ENCODE data around the gene GRIP1. TPM values are rescaled to one million over a fixed set of nuclear protein-coding genes. Genes with fewer than 3 reads are reported as not detected.

GRIP1 gene
- total and polyA plus RNA-seq, 10 of the 15 experiments (the other 5 are each of a cell fraction or from before 2014, with no cell fraction given), result 0.05 to 0.85 (median 0.50) TPM; not detected in 7

DNA sequence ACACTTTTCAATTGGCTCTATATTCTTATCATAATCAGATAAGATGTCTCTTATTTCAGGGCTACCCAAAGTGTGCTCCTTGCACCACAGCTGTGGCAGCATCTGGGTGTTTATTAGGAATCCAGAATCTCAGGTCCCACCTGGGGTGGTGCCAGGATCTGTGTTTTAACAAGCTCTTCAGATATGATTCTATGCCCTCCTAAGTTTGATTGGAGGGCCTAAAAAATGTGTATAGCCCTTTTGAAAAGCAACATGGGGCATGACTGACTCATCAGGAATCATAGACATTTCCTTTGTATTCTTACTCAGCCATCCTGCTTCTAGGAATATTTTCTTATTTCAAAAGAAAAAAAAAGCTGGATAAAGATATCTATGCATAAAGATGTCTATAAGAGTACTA lies 273.5 kb downstream of the GRIP1 start:
- CTCF ChIA-PET, result interaction anchor here (0.7 to 2.5 kb wide), 4 partner anchors 9 to 260 kb away, joined by 3 to 7 read pairs (median 4); no protein-coding TSS in a partner anchor
- no peak overlapping the region for H3K9ac ChIP-seq (ENCODE audit: control insufficient read depth, insufficient read depth, low read length)
- no peak overlapping the region for H3K27ac ChIP-seq (ENCODE audit: control insufficient read depth, insufficient read depth)
- no peak for DNase-seq (ENCODE audit: low read depth, low spot score)
- H2AFZ ChIP-seq (ENCODE audit: control insufficient read depth, low read depth, low read length), result no peak overlapping the region
- intact Hi-C loops (cut with micrococcal nuclease; ENCODE audit: unreplicated experiment) (loop anchor here (5.0 to 10.0 kb wide), 3 partner anchors 289 to 1098 kb away; no protein-coding TSS in a partner anchor), in situ Hi-C loops (cut with MboI) (loop anchor here (5.0 kb wide), 1 partner anchor 138 kb away; no protein-coding TSS in a partner anchor)
- H3K9me3 ChIP-seq (replicated peaks; ENCODE audit: control insufficient read depth, insufficient read depth, low read length), result no peaks in the 10 kb centered on the region
- H3K4me3 ChIP-seq, result no peak overlapping the region
- no peaks in the 10 kb centered on the region for H3K27me3 ChIP-seq (replicated peaks in 1 of 2; ENCODE audit: control insufficient read depth in 2 of 2, insufficient read depth in 2 of 2, low read length in 1 of 2)
- SMC1A ChIA-PET (ENCODE audit: uncharacterized antibody, unreplicated experiment), result interaction anchor here (1.2 to 2.3 kb wide), 2 partner anchors 133 to 135 kb away, joined by 4 to 11 read pairs; no protein-coding TSS in a partner anchor
- ATAC-seq, result no peak
- RAD21 ChIA-PET (ENCODE audit: unreplicated experiment), result no interaction called here
- H3K36me3 ChIP-seq (ENCODE audit: control insufficient read depth in 2 of 2, insufficient read depth in 2 of 2, low read length in 1 of 2), result no peaks in the 10 kb centered on the region
- H3K79me2 ChIP-seq (ENCODE audit: control insufficient read depth, insufficient read depth, low read length), result no peaks in the 10 kb centered on the region
- no peak overlapping the region for H3K4me2 ChIP-seq (ENCODE audit: control insufficient read depth, insufficient read depth)
- POLR2A ChIA-PET, result no interaction called here
- no peaks in the 10 kb centered on the region for H3K4me1 ChIP-seq (ENCODE audit: control insufficient read depth, insufficient read depth, low read length)
- no peaks in the 10 kb centered on the region for H4K20me1 ChIP-seq (ENCODE audit: control insufficient read depth, insufficient read depth)
- no TSS peak for BruUV-seq (replicated peaks)
- FAIRE-seq, result no peak
- TF ChIP-seq BRCA1 (IDR thresholded peaks at IDR 0.05; ENCODE audit: low read depth, low read length) (no peak), KDM1A (IDR thresholded peaks at IDR 0.05; ENCODE audit: borderline replicate concordance) (no peak)
- TF ChIP-seq, protein P1, sequence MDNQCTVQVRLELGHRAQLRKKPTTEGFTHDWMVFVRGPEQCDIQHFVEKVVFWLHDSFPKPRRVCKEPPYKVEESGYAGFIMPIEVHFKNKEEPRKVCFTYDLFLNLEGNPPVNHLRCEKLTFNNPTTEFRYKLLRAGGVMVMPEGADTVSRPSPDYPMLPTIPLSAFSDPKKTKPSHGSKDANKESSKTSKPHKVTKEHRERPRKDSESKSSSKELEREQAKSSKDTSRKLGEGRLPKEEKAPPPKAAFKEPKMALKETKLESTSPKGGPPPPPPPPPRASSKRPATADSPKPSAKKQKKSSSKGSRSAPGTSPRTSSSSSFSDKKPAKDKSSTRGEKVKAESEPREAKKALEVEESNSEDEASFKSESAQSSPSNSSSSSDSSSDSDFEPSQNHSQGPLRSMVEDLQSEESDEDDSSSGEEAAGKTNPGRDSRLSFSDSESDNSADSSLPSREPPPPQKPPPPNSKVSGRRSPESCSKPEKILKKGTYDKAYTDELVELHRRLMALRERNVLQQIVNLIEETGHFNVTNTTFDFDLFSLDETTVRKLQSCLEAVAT (IDR thresholded peaks at IDR 0.05), result no peak

DNA sequence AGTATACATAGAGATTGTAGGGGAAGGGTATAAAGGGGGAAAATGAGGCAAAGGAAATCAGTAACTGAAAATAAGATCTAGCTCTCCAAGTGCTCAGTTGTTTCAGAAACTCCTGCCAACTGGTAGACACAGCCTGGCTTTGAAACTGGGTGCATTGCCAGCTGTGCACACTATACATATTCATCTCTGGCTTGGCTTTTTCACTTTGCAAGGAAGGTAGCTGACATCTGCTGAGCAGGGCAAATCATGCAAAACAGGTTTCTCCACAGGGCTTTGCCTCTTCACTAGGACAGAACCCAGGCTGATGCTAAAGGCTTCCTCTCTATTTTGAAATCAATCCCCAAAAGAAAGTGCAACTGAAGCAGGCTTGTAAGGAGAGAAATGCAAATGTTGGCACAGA lies 275.1 kb downstream of the GRIP1 start:
- no peak for TF ChIP-seq YY1 (IDR thresholded peaks at IDR 0.05; ENCODE audit: low read depth, low read length)
- TF ChIP-seq NFYB (IDR thresholded peaks at IDR 0.05; ENCODE audit: insufficient read depth, low read depth, low read length), result no peak
- no peak for TF ChIP-seq SMARCA5 (IDR thresholded peaks at IDR 0.05)
- H3K27ac ChIP-seq (ENCODE audit: control insufficient read depth, insufficient read depth), result no peak overlapping the region
- intact Hi-C loops (cut with micrococcal nuclease; ENCODE audit: unreplicated experiment), result loop anchor here (10.0 kb wide), 1 partner anchor 291 kb away; no protein-coding TSS in a partner anchor
- DNase-seq (ENCODE audit: low read depth, low spot score) (no peak), FAIRE-seq (no peak), ATAC-seq (no peak)
- H3K36me3 ChIP-seq (ENCODE audit: control insufficient read depth in 2 of 2, insufficient read depth in 2 of 2, low read length in 1 of 2), result no peaks in the 10 kb centered on the region
- no peaks in the 10 kb centered on the region for H3K27me3 ChIP-seq (replicated peaks in 1 of 2; ENCODE audit: control insufficient read depth in 2 of 2, insufficient read depth in 2 of 2, low read length in 1 of 2)
- RAD21 ChIA-PET (ENCODE audit: unreplicated experiment), result interaction anchor here (0.5 kb wide), 1 partner anchor 713 kb away, joined by 3 read pairs; no protein-coding TSS in a partner anchor
- SMC1A ChIA-PET (ENCODE audit: uncharacterized antibody, unreplicated experiment), result interaction anchor here (0.8 to 2.0 kb wide), 2 partner anchors 134 to 296 kb away, joined by 4 to 12 read pairs; no protein-coding TSS in a partner anchor
- no peaks in the 10 kb centered on the region for H3K9me3 ChIP-seq (replicated peaks; ENCODE audit: control insufficient read depth, insufficient read depth, low read length)
- H2AFZ ChIP-seq (ENCODE audit: control insufficient read depth, low read depth, low read length), result no peak overlapping the region
- no TSS peak for BruUV-seq (replicated peaks)
- CTCF ChIA-PET, result no interaction called here
- H3K9ac ChIP-seq (ENCODE audit: control insufficient read depth, insufficient read depth, low read length), result no peak overlapping the region
- no peak overlapping the region for H3K4me3 ChIP-seq
- POLR2A ChIA-PET, result no interaction called here
- H3K4me2 ChIP-seq (ENCODE audit: control insufficient read depth, insufficient read depth), result no peak overlapping the region
- no peaks in the 10 kb centered on the region for H3K4me1 ChIP-seq (ENCODE audit: control insufficient read depth, insufficient read depth, low read length)
- H4K20me1 ChIP-seq (ENCODE audit: control insufficient read depth, insufficient read depth), result no peaks in the 10 kb centered on the region
- H3K79me2 ChIP-seq (ENCODE audit: control insufficient read depth, insufficient read depth, low read length), result no peaks in the 10 kb centered on the region
- in situ Hi-C loops (cut with MboI), result no loop called here

All from GM12878 (cell line).